ENCODE data around the gene APLNR.

Gene APLNR

DNA sequence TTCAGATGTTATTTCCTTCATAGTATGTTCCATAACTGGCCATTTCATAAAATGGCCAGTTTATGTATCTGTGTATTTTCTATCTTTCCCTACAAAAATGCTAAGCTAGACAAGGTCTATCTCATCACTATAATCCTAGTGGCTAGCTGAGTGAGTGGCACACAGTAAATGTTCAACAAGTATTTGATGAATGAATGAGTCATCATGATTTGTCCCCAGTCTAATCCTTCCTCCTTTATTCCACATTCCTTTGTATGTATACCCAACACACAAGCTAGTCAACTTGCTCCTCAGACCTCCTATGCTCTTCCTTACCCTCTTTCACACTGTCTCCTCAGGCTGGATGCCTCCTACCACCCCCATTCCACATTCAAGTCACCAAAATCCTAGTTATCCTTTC is 12.5 kb downstream of the APLNR start:
- TF ChIP-seq POLR2AphosphoS5 (IDR thresholded peaks at IDR 0.05; ENCODE audit: low read depth, low read length) (no peak), FOXP2 (optimal IDR thresholded peaks at IDR 0.05; ENCODE audit: borderline replicate concordance, extremely low read depth, extremely low read length, insufficient read depth) (no peak), TAF1 (IDR thresholded peaks at IDR 0.05; ENCODE audit: borderline replicate concordance, insufficient read depth, low read length) (no peak), SIN3A (IDR thresholded peaks at IDR 0.05; ENCODE audit: borderline replicate concordance, insufficient read depth, low read length) (no peak)
- TF ChIP-seq, protein P1, sequence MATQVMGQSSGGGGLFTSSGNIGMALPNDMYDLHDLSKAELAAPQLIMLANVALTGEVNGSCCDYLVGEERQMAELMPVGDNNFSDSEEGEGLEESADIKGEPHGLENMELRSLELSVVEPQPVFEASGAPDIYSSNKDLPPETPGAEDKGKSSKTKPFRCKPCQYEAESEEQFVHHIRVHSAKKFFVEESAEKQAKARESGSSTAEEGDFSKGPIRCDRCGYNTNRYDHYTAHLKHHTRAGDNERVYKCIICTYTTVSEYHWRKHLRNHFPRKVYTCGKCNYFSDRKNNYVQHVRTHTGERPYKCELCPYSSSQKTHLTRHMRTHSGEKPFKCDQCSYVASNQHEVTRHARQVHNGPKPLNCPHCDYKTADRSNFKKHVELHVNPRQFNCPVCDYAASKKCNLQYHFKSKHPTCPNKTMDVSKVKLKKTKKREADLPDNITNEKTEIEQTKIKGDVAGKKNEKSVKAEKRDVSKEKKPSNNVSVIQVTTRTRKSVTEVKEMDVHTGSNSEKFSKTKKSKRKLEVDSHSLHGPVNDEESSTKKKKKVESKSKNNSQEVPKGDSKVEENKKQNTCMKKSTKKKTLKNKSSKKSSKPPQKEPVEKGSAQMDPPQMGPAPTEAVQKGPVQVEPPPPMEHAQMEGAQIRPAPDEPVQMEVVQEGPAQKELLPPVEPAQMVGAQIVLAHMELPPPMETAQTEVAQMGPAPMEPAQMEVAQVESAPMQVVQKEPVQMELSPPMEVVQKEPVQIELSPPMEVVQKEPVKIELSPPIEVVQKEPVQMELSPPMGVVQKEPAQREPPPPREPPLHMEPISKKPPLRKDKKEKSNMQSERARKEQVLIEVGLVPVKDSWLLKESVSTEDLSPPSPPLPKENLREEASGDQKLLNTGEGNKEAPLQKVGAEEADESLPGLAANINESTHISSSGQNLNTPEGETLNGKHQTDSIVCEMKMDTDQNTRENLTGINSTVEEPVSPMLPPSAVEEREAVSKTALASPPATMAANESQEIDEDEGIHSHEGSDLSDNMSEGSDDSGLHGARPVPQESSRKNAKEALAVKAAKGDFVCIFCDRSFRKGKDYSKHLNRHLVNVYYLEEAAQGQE (IDR thresholded peaks at IDR 0.05; ENCODE audit: insufficient read depth in 1 of 2, low read depth in 2 of 2, low read length in 2 of 2): no peak

DNA sequence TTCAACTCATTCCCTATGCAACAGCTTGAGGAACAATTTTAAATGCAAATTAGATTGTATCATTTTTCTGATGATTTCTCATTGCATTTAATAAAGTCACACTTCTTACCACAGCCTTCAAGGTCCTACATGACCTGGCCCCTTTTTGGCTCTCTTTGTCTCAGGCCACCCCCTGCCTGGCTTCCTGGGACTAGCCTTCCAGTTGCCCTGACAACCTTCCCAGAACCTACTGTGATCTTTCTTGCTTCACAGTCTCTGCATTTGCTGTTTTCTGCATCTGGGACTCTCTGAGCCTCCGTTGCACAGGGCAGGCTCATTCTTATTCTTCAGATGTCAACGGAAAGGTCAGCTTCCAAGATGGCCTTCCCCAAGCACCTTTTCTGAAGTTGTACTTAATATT is 12.9 kb downstream of the APLNR start:
- TF ChIP-seq, protein P1 (IDR thresholded peaks at IDR 0.05; ENCODE audit: insufficient read depth in 1 of 2, low read depth in 2 of 2, low read length in 2 of 2): no peak
- TF ChIP-seq POLR2AphosphoS5 (IDR thresholded peaks at IDR 0.05; ENCODE audit: low read depth, low read length) (no peak), FOXP2 (optimal IDR thresholded peaks at IDR 0.05; ENCODE audit: borderline replicate concordance, extremely low read depth, extremely low read length, insufficient read depth) (no peak), TAF1 (IDR thresholded peaks at IDR 0.05; ENCODE audit: borderline replicate concordance, insufficient read depth, low read length) (no peak), SIN3A (IDR thresholded peaks at IDR 0.05; ENCODE audit: borderline replicate concordance, insufficient read depth, low read length) (no peak)

DNA sequence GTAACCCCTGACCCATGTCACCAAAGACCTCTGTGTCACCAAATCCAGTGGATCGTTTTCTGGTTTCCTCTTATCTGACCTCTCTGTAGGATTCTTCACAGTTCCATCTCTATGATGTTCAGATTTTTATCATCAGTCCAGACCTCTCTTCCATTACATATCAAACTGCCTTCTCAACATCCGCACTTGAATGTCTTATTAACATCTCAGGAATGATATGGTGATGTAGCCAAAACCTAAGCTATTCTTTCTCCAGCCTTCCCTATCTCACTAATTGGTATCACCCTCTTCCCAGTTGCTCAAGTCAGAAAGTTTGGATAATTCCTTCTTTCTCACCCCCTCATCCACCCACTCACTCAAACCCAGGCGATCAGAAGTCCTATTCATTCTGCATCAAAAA is 13.4 kb downstream of the APLNR start:
- TF ChIP-seq TAF1 (IDR thresholded peaks at IDR 0.05; ENCODE audit: borderline replicate concordance, insufficient read depth, low read length): no peak
- TF ChIP-seq, protein P1 (IDR thresholded peaks at IDR 0.05; ENCODE audit: insufficient read depth in 1 of 2, low read depth in 2 of 2, low read length in 2 of 2): no peak
- TF ChIP-seq POLR2AphosphoS5 (IDR thresholded peaks at IDR 0.05; ENCODE audit: low read depth, low read length): no peak
- TF ChIP-seq FOXP2 (optimal IDR thresholded peaks at IDR 0.05; ENCODE audit: borderline replicate concordance, extremely low read depth, extremely low read length, insufficient read depth): no peak
- no peak for TF ChIP-seq SIN3A (IDR thresholded peaks at IDR 0.05; ENCODE audit: borderline replicate concordance, insufficient read depth, low read length)

DNA sequence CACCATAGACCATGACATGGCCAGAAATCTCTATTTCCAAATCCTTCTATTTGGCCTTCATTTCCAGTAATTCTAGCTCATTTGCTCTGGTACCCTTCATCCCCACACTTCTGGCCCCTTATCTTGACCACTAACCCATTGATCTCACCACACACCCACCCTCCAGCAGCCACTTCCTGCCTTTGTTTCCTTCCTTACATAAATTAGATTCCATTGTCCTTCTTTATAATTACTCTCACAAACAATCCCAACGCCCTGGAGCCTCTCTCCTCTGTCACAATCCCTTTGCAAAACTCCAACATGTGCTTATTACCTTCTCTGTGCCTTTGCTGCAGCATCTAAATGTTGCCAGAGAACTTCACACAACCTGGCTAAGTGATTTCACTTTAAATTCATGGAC is 14.8 kb downstream of the APLNR start:
- TF ChIP-seq FOXP2 (optimal IDR thresholded peaks at IDR 0.05; ENCODE audit: borderline replicate concordance, extremely low read depth, extremely low read length, insufficient read depth) (no peak), SIN3A (IDR thresholded peaks at IDR 0.05; ENCODE audit: borderline replicate concordance, insufficient read depth, low read length) (no peak)
- TF ChIP-seq, protein P1 (IDR thresholded peaks at IDR 0.05; ENCODE audit: insufficient read depth in 1 of 2, low read depth in 2 of 2, low read length in 2 of 2): no peak

DNA sequence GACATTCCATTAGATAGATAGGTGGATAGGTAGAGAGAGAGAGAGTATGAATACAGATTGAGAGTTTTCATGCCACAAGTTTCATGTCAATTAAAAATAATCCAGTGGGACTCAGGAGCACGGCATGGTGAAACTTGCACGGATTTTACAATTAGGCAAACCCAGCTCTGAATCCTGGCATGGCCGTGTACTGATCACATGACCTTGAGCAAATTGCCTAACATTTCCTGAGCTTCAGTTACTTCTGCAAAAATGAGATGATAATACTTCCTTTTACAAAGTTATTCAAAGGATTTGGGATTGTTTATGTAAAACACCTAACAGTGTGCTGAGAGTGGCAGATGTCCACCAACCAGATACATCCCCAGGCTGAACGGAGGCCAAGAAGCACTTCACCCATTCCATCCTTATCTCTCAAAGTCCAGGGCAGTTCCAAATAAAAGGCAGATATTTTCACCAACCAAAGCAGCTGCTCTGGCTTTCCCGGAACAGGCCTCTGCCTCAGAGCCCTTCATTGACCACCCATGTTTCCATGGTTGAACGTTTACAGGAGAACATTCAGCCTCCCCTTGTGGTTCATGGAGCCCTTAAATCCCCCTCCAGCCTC is 17.9 kb downstream of the APLNR start:
- TF ChIP-seq POLR2AphosphoS5 (IDR thresholded peaks at IDR 0.05; ENCODE audit: low read depth, low read length) (no peak), TAF1 (IDR thresholded peaks at IDR 0.05; ENCODE audit: borderline replicate concordance, insufficient read depth, low read length) (no peak), FOXP2 (optimal IDR thresholded peaks at IDR 0.05; ENCODE audit: borderline replicate concordance, extremely low read depth, extremely low read length, insufficient read depth) (no peak), SIN3A (IDR thresholded peaks at IDR 0.05; ENCODE audit: borderline replicate concordance, insufficient read depth, low read length) (no peak)
- TF ChIP-seq, protein P1 (IDR thresholded peaks at IDR 0.05; ENCODE audit: insufficient read depth in 1 of 2, low read depth in 2 of 2, low read length in 2 of 2): no peak
